B cell (primary cell): ENCODE results near the gene PCDHA9. TPM values are rescaled to one million over a fixed set of nuclear protein-coding genes. Genes with fewer than 3 reads are reported as not detected.

Source experiments
- ATAC-seq: fragments of 200-7000 bp; cut with Tn5 transposase; one replicate; pipeline ENCODE4 v1.10.0; 2021; ENCODE audit warnings: low read depth, mild to moderate bottlenecking, moderate number of reproducible peaks, moderate library complexity
- CTCF ChIA-PET: fragments of 350-600 bp; sonication (Branson Sonifier 250); formaldehyde crosslinking; loops from one replicate; lab custom pipeline; 2021; ENCODE audit warnings: antibody characterized with exemption, inconsistent platforms; lab: Charles Lee
- POLR2A ChIA-PET: fragments of 350-600 bp; sonication (Branson Sonifier 250); formaldehyde crosslinking; loops from one replicate; lab custom pipeline; 2021; ENCODE audit warnings: antibody characterized with exemption; lab: Charles Lee
- DNase-seq: peaks from one replicate; pipeline ENCODE4 v3.0.0; 2013
- H2AFZ ChIP-seq: 2 replicates; pipeline ENCODE4 v1.6.1; 2012; ENCODE audit warnings: mild to moderate bottlenecking, low read depth, low read length; ENCODE audit not compliant: insufficient read depth, poor library complexity, severe bottlenecking
- H3K27ac ChIP-seq, 2 donors: 1 replicate in 1 of 2; 2 replicates in 1 of 2; pipeline ENCODE4 v1.5.1; 2012 to 2013; ENCODE audit warnings: low read length in 2 of 2, mild to moderate bottlenecking in 2 of 2, moderate library complexity in 1 of 2
- H3K27me3 ChIP-seq, 4 experiments: fragments of 200-600 bp in 1 of 4; sonication (generic) in 1 of 4; replicated peaks in 1 of 4; 1 replicate in 2 of 4; 2 replicates in 2 of 4; pipeline versions ENCODE4 v1.6.1 to v1.7.0; 2013 to 2016; ENCODE audit warnings: low read length in 3 of 4, mild to moderate bottlenecking in 2 of 4, mixed read lengths in 1 of 4, moderate library complexity in 1 of 4; ENCODE audit not compliant: insufficient read depth in 4 of 4, control insufficient read depth in 3 of 4; ENCODE audit errors: control extremely low read depth in 1 of 4
- H3K36me3 ChIP-seq, 2 experiments: replicated peaks in 1 of 2; 1 replicate in 1 of 2; 2 replicates in 1 of 2; pipeline versions ENCODE4 v1.6.1 to v1.7.1; 2013; ENCODE audit warnings: low read length in 1 of 2; ENCODE audit not compliant: insufficient read depth in 2 of 2, control insufficient read depth in 1 of 2; ENCODE audit errors: control extremely low read depth in 1 of 2, extremely low read depth in 1 of 2
- H3K4me1 ChIP-seq, 2 donors: fragments of 200-600 bp in 1 of 2; sonication (generic) in 1 of 2; 1 replicate in 1 of 2; 2 replicates in 1 of 2; pipeline versions ENCODE4 v1.5.1 to v1.6.1; 2013 to 2017; ENCODE audit warnings: low read length in 2 of 2; ENCODE audit not compliant: control insufficient read depth in 2 of 2, insufficient read depth in 2 of 2
- H3K4me2 ChIP-seq: replicated peaks from 2 replicates; pipeline ENCODE3; 2012; ENCODE audit warnings: mild to moderate bottlenecking, low read depth, low read length; ENCODE audit not compliant: poor library complexity, severe bottlenecking
- H3K4me3 ChIP-seq, 5 experiments: fragments of 200-600 bp in 1 of 5; sonication (generic) in 1 of 5; 1 replicate in 3 of 5; 2 replicates in 2 of 5; pipeline versions ENCODE4 v1.5.1 to v1.7.0; 2011 to 2016; ENCODE audit warnings: low read length in 4 of 5, mild to moderate bottlenecking in 4 of 5, low read depth in 2 of 5, control low read depth in 1 of 5, moderate library complexity in 1 of 5; ENCODE audit not compliant: insufficient read depth in 1 of 5; ENCODE audit errors: control extremely low read depth in 1 of 5, extremely low read depth in 1 of 5
- H3K79me2 ChIP-seq: fragments of 200-600 bp; sonication (generic); one replicate; pipeline ENCODE4 v1.6.0; 2016; ENCODE audit warnings: low read length; ENCODE audit not compliant: control insufficient read depth, insufficient read depth
- H3K9ac ChIP-seq: fragments of 200-600 bp; sonication (generic); 2 replicates; pipeline ENCODE4 v1.6.1; 2017; ENCODE audit warnings: mild to moderate bottlenecking, low read length, moderate library complexity
- H3K9me3 ChIP-seq, 3 donors: one replicate each; pipeline versions ENCODE4 v1.6.1 to v1.7.1; 2013; ENCODE audit warnings: low read length in 2 of 3; ENCODE audit not compliant: control insufficient read depth in 2 of 3, insufficient read depth in 1 of 3; ENCODE audit errors: control extremely low read depth in 1 of 3
- H4K20me1 ChIP-seq: 2 replicates; pipeline ENCODE4 v1.6.0; 2012; ENCODE audit warnings: mild to moderate bottlenecking, low read length; ENCODE audit not compliant: insufficient read depth, control insufficient read depth, poor library complexity, severe bottlenecking
- H3K27ac Mint-ChIP-seq: one replicate; pipeline ENCODE4 v1.8.0; 2021; ENCODE audit warnings: mixed read lengths
- H3K27me3 Mint-ChIP-seq: one replicate; pipeline ENCODE4 v1.8.0; 2021; ENCODE audit warnings: mixed read lengths
- H3K4me1 Mint-ChIP-seq: one replicate; pipeline ENCODE4 v1.8.0; 2021; ENCODE audit warnings: mixed read lengths
- H3K4me3 Mint-ChIP-seq: one replicate; pipeline ENCODE4 v1.8.0; 2021; ENCODE audit warnings: mixed read lengths
- H3K9me3 Mint-ChIP-seq: one replicate; pipeline ENCODE4 v1.8.0; 2022; ENCODE audit warnings: mixed read lengths; ENCODE audit not compliant: insufficient read depth
- CTCF ChIP-seq: fragments of 200-600 bp; IDR thresholded peaks from one replicate; pipeline ENCODE4 v1.8.0; 2022; ENCODE audit warnings: antibody characterized with exemption, mild to moderate bottlenecking
- EZH2 ChIP-seq: IDR thresholded peaks from 2 replicates; pipeline ENCODE4 v1.6.1; 2012; ENCODE audit warnings: borderline replicate concordance, low read depth, mild to moderate bottlenecking, moderate library complexity, low read length; ENCODE audit not compliant: insufficient read depth, poor library complexity, severe bottlenecking
- WGBS: methylation state at CpG from one replicate; pipeline ENCODE4 v1.1.5; 2013; ENCODE audit warnings: missing lambda C conversion rate; ENCODE audit not compliant: insufficient coverage; 5-methylcytosine and 5-hydroxymethylcytosine counted together
- intact Hi-C: fragments of 100-400 bp; cut with micrococcal nuclease; formaldehyde crosslinking; loops from one replicate; pipeline ENCODE4 v1.10.0; 2022
- polyA plus RNA-seq: library from polyadenylated mRNA; depleted of rRNA; stranded (reverse); fragments of >200 nt; gene quantifications from 2 replicates; pipeline ENCODE4 v1.2.3, GENCODE V29; 2012
- total RNA-seq, 2 donors: library from RNA; stranded (reverse); fragments of 120-200 nt in 1 of 2; gene quantifications; 1 replicate in 1 of 2; 2 replicates in 1 of 2; pipeline versions ENCODE4 v1.2.3 to v1.2.4, GENCODE V29; 2013 to 2022

Gene PCDHA9
- total and polyA plus RNA-seq, 2 donors (not counting 1 experiment from before 2014, with no cell fraction given), result not detected

- no peak overlapping the region for H2AFZ ChIP-seq
- no peaks in the 10 kb centered on the region for H3K36me3 ChIP-seq
- H3K4me1 Mint-ChIP-seq, result no peaks in the 10 kb centered on the region
- ATAC-seq, result no peak
- H3K4me2 ChIP-seq, result no peak overlapping the region
- H3K9me3 ChIP-seq, result peaks cover 3 to 27% (median 9%) of the 10 kb centered on the region in 3 donors
- H3K9ac ChIP-seq, result no peak overlapping the region
- CTCF ChIA-PET, result no interaction called here
- no peaks in the 10 kb centered on the region for H4K20me1 ChIP-seq
- no peaks in the 10 kb centered on the region for H3K4me1 ChIP-seq
- no peak overlapping the region for H3K4me3 ChIP-seq
- TF ChIP-seq CTCF (no peak), EZH2 (no peak)
- no peak for DNase-seq
- no peak overlapping the region for H3K4me3 Mint-ChIP-seq
- H3K9me3 Mint-ChIP-seq, result peaks cover 8% of the 10 kb centered on the region
- peaks cover 0 to 13% (median 3%) of the 10 kb centered on the region in 4 experiments for H3K27me3 ChIP-seq
- H3K27ac Mint-ChIP-seq, result no peak overlapping the region
- 59% methylated on average over 79 of the region's 79 CpGs for WGBS
- H3K27me3 Mint-ChIP-seq, result peaks cover 20% of the 10 kb centered on the region
- POLR2A ChIA-PET, result no interaction called here
- no peak overlapping the region for H3K27ac ChIP-seq
- no peaks in the 10 kb centered on the region for H3K79me2 ChIP-seq
- intact Hi-C loops, result no loop called here
These were observed 35.9 kb downstream of the PCDHA9 start for GRCh38 chr5:140883927-140884697.

Other genes starting within 250 kb of the PCDHA9 start
- 0.97 and 1.8 TPM in 2 replicates for gene CD14, start 215.2 kb upstream of the PCDHA9 start, total RNA-seq
- 4.3 and 11.4 TPM in 2 replicates for gene CD14, start 215.2 kb upstream of the PCDHA9 start, polyA plus RNA-seq
- 33.3 and 36.2 TPM in 2 replicates for gene TMCO6, start 208.9 kb upstream of the PCDHA9 start, total RNA-seq
- 70.4 and 78.3 TPM in 2 replicates for gene TMCO6, start 208.9 kb upstream of the PCDHA9 start, polyA plus RNA-seq
- 40.7 and 41.9 TPM in 2 replicates for gene NDUFA2, start 200.8 kb upstream of the PCDHA9 start, total RNA-seq
- gene NDUFA2, start 200.8 kb upstream of the PCDHA9 start, polyA plus RNA-seq, result 45.3 and 65.9 TPM in 2 replicates
- 108 and 110 TPM in 2 replicates for gene IK, start 200.6 kb upstream of the PCDHA9 start, total RNA-seq
- 54.0 and 91.0 TPM in 2 replicates for gene IK, start 200.6 kb upstream of the PCDHA9 start, polyA plus RNA-seq
- gene WDR55, start 183.5 kb upstream of the PCDHA9 start, total RNA-seq, result 44.7 and 46.2 TPM in 2 replicates
- 43.4 and 55.9 TPM in 2 replicates for gene WDR55, start 183.5 kb upstream of the PCDHA9 start, polyA plus RNA-seq
- 2.5 and 3.0 TPM in 2 replicates for gene DND1, start 174.8 kb upstream of the PCDHA9 start, total RNA-seq
- gene DND1, start 174.8 kb upstream of the PCDHA9 start, polyA plus RNA-seq, result 3.6 and 4.3 TPM in 2 replicates
- gene HARS1, start 157.0 kb upstream of the PCDHA9 start, total RNA-seq, result 60.5 and 65.6 TPM in 2 replicates
- gene HARS1, start 157.0 kb upstream of the PCDHA9 start, polyA plus RNA-seq, result 32.6 and 46.1 TPM in 2 replicates
- 65.1 and 68.0 TPM in 2 replicates for gene HARS2, start 156.9 kb upstream of the PCDHA9 start, total RNA-seq
- gene HARS2, start 156.9 kb upstream of the PCDHA9 start, polyA plus RNA-seq, result 27.3 and 38.0 TPM in 2 replicates
- 55.7 and 55.8 TPM in 2 replicates for gene ZMAT2, start 147.9 kb upstream of the PCDHA9 start, total RNA-seq
- gene ZMAT2, start 147.9 kb upstream of the PCDHA9 start, polyA plus RNA-seq, result 11.2 and 18.3 TPM in 2 replicates
- gene PCDHA1, start 62.2 kb upstream of the PCDHA9 start, total RNA-seq, result not detected in 2 replicates
- gene PCDHA1, start 62.2 kb upstream of the PCDHA9 start, polyA plus RNA-seq, result not detected in 2 replicates
- gene PCDHA2, start 53.5 kb upstream of the PCDHA9 start, total RNA-seq, result not detected in 2 replicates
- not detected in 2 replicates for gene PCDHA2, start 53.5 kb upstream of the PCDHA9 start, polyA plus RNA-seq
- not detected in 2 replicates for gene PCDHA3, start 47.3 kb upstream of the PCDHA9 start, total RNA-seq
- not detected in 2 replicates for gene PCDHA3, start 47.3 kb upstream of the PCDHA9 start, polyA plus RNA-seq
- not detected in 2 replicates for gene PCDHA4, start 41.3 kb upstream of the PCDHA9 start, total RNA-seq
- gene PCDHA4, start 41.3 kb upstream of the PCDHA9 start, polyA plus RNA-seq, result not detected in 2 replicates
- gene PCDHA5, start 26.8 kb upstream of the PCDHA9 start, total RNA-seq, result not detected in 2 replicates
- not detected in 2 replicates for gene PCDHA5, start 26.8 kb upstream of the PCDHA9 start, polyA plus RNA-seq
- gene PCDHA6, start 20.4 kb upstream of the PCDHA9 start, total RNA-seq, result not detected in 2 replicates
- not detected in 2 replicates for gene PCDHA6, start 20.4 kb upstream of the PCDHA9 start, polyA plus RNA-seq
- gene PCDHA7, start 14.1 kb upstream of the PCDHA9 start, total RNA-seq, result not detected in 2 replicates
- 0.03 TPM in 1 of 2 replicates, not detected in the other for gene PCDHA7, start 14.1 kb upstream of the PCDHA9 start, polyA plus RNA-seq
- gene PCDHA8, start 7.2 kb upstream of the PCDHA9 start, total RNA-seq, result not detected in 2 replicates
- gene PCDHA8, start 7.2 kb upstream of the PCDHA9 start, polyA plus RNA-seq, result not detected in 2 replicates
- not detected in 2 replicates for gene PCDHA10, start 7.5 kb downstream of the PCDHA9 start, total RNA-seq
- gene PCDHA10, start 7.5 kb downstream of the PCDHA9 start, polyA plus RNA-seq, result not detected in 2 replicates
- not detected in 2 replicates for gene PCDHA11, start 20.6 kb downstream of the PCDHA9 start, total RNA-seq
- not detected in 2 replicates for gene PCDHA11, start 20.6 kb downstream of the PCDHA9 start, polyA plus RNA-seq
- not detected in 2 replicates for gene PCDHA12, start 26.9 kb downstream of the PCDHA9 start, total RNA-seq
- gene PCDHA12, start 26.9 kb downstream of the PCDHA9 start, polyA plus RNA-seq, result not detected in 2 replicates
- gene PCDHA13, start 33.7 kb downstream of the PCDHA9 start, total RNA-seq, result not detected in 2 replicates
- not detected in 2 replicates for gene PCDHA13, start 33.7 kb downstream of the PCDHA9 start, polyA plus RNA-seq
- gene PCDHAC1, start 77.9 kb downstream of the PCDHA9 start, total RNA-seq, result not detected in 2 replicates
- not detected in 2 replicates for gene PCDHAC1, start 77.9 kb downstream of the PCDHA9 start, polyA plus RNA-seq
- gene PCDHAC2, start 118.1 kb downstream of the PCDHA9 start, total RNA-seq, result not detected in 2 replicates
- not detected in 2 replicates for gene PCDHAC2, start 118.1 kb downstream of the PCDHA9 start, polyA plus RNA-seq
- not detected in 2 replicates for gene PCDHB1, start 203.0 kb downstream of the PCDHA9 start, total RNA-seq
- not detected in 2 replicates for gene PCDHB1, start 203.0 kb downstream of the PCDHA9 start, polyA plus RNA-seq
- not detected in 2 replicates for gene PCDHB2, start 246.2 kb downstream of the PCDHA9 start, total RNA-seq
- gene PCDHB2, start 246.2 kb downstream of the PCDHA9 start, polyA plus RNA-seq, result 0.07 TPM in 1 of 2 replicates, not detected in the other